Measurements from ENCODE around the gene KRTAP10-3. TPM values are rescaled to one million over a fixed set of nuclear protein-coding genes. Genes with fewer than 3 reads are reported as not detected.

KRTAP10-3 gene
- total and polyA plus RNA-seq, 2 of the 13 experiments (the other 11 are each of a cell fraction or from before 2014, with no cell fraction given) = not detected

DNA sequence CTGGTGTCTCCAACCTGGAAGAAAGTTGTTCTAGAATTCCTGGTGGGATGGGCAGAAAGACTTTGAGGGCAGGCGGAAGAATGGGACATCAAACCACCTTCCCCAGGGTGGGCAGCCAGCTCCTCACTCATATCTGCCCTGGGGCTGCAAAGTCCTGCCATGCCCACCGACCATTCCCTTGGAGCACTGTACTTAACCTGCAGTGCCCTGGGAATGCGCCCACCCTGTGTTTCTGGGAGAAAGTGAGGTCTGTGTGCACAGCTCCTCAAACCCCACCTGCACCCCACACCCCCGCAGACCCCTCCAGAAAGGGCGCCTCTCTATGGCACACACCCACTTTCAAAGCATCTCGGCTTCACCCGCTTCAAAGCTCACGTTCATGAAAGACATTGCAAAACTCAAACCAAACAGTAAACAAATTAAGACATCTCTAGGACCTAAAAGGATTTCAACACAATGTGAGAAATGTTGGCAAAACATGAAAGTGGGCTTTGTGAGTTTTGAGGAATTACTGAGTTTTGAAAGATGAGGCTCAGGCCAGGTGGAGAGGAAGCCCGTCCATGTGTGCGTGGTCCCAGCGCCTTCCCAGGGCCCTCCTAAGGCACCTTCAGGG lies 43.7 kb downstream of the KRTAP10-3 start (continued):
- TF ChIP-seq NFAT5 (CRISPR knock-in tag; IDR thresholded peaks at IDR 0.05) (no peak), MXD4 (CRISPR knock-in tag; IDR thresholded peaks at IDR 0.05) (no peak), ZNF670 (CRISPR knock-in tag; IDR thresholded peaks at IDR 0.05; ENCODE audit: borderline replicate concordance) (no peak), KIAA2018 (CRISPR knock-in tag; IDR thresholded peaks at IDR 0.05; ENCODE audit: borderline replicate concordance) (no peak), ZNF879 (CRISPR knock-in tag; IDR thresholded peaks at IDR 0.05) (no peak), ZNF570 (CRISPR knock-in tag; IDR thresholded peaks at IDR 0.05; ENCODE audit: borderline replicate concordance) (no peak), SRSF1 (optimal IDR thresholded peaks at IDR 0.05; ENCODE audit: low read depth, low read length) (no peak), ZNF441 (CRISPR knock-in tag; IDR thresholded peaks at IDR 0.05; ENCODE audit: borderline replicate concordance) (no peak), ZFP90 (CRISPR knock-in tag; IDR thresholded peaks at IDR 0.05; ENCODE audit: borderline replicate concordance) (no peak), ZNF3 (CRISPR knock-in tag; IDR thresholded peaks at IDR 0.05) (no peak)
- TF ChIP-seq, protein P1, sequence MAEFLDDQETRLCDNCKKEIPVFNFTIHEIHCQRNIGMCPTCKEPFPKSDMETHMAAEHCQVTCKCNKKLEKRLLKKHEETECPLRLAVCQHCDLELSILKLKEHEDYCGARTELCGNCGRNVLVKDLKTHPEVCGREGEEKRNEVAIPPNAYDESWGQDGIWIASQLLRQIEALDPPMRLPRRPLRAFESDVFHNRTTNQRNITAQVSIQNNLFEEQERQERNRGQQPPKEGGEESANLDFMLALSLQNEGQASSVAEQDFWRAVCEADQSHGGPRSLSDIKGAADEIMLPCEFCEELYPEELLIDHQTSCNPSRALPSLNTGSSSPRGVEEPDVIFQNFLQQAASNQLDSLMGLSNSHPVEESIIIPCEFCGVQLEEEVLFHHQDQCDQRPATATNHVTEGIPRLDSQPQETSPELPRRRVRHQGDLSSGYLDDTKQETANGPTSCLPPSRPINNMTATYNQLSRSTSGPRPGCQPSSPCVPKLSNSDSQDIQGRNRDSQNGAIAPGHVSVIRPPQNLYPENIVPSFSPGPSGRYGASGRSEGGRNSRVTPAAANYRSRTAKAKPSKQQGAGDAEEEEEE (CRISPR knock-in tag; IDR thresholded peaks at IDR 0.05; ENCODE audit: borderline replicate concordance) = no peak
